IPS DF 6.9 (cell line): ENCODE measurements around the gene HACD3.
"Not testable (repeated sequence)": the region's sequence is repeated elsewhere in the genome, so short reads cannot be mapped to it uniquely, and the experiment has no call there.

ENCODE experiments used
- DNase-seq: peaks from one replicate; pipeline ENCODE4 v3.0.0-alpha.2; 2013; ENCODE audit warnings: low read depth, low spot score
- H3K27ac ChIP-seq: one replicate; pipeline ENCODE4 v1.5.1; 2013; ENCODE audit warnings: low read length, control low read depth
- H3K27me3 ChIP-seq: 2 replicates; pipeline ENCODE4 v1.6.1; 2013; ENCODE audit warnings: mild to moderate bottlenecking, low read length; ENCODE audit not compliant: control insufficient read depth, insufficient read depth
- H3K36me3 ChIP-seq: 2 replicates; pipeline ENCODE4 v1.6.1; 2013; ENCODE audit warnings: low read length; ENCODE audit not compliant: control insufficient read depth, insufficient read depth
- H3K4me1 ChIP-seq: 2 replicates; pipeline ENCODE4 v1.6.1; 2013; ENCODE audit warnings: low read length; ENCODE audit not compliant: control insufficient read depth, insufficient read depth
- H3K4me3 ChIP-seq: 2 replicates; pipeline ENCODE4 v1.5.1; 2013; ENCODE audit warnings: mild to moderate bottlenecking, low read length
- H3K9me3 ChIP-seq: 2 replicates; pipeline ENCODE4 v1.6.1; 2013; ENCODE audit warnings: low read length, inconsistent platforms; ENCODE audit not compliant: control insufficient read depth, insufficient read depth
- WGBS: extraction: QIAGEN DNeasy Blood & Tissue Kit; methylation state at CpG from one replicate; pipeline ENCODE4 v1.1.7; 2013; ENCODE audit warnings: mixed read lengths, missing lambda C conversion rate; ENCODE audit not compliant: insufficient read length, insufficient coverage; 5-methylcytosine and 5-hydroxymethylcytosine counted together

HACD3 gene

DNA sequence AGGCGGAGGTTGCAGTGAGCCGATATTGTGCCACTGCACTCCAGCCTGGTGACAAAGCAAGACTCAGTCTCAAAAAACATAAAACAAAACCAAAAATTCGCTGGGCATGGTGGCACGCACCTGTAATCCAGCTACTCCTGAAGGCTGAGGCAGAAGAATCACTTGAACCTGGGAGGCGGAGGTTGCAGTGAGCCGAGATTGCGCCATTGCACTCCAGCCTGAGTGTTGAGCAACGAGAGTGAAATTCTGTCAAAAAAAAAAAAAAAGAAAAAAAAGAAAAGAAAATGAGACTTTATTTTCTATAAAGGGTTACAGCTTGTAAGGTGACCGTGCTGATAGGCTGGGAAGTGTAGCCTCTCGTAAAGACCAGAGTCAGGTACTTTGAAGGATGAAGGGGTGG lies 6.0 kb upstream of the HACD3 start:
- Histone ChIP-seq H3K27ac (no peak overlapping the region), H3K27me3 (no peaks in the 10 kb centered on the region), H3K36me3 (no peaks in the 10 kb centered on the region), H3K4me1 (no peaks in the 10 kb centered on the region), H3K4me3 (no peak overlapping the region), H3K9me3 (no peaks in the 10 kb centered on the region)
- WGBS, result no CpG with 5 or more reads among the region's 10 CpGs
- DNase-seq, result no peak

DNA sequence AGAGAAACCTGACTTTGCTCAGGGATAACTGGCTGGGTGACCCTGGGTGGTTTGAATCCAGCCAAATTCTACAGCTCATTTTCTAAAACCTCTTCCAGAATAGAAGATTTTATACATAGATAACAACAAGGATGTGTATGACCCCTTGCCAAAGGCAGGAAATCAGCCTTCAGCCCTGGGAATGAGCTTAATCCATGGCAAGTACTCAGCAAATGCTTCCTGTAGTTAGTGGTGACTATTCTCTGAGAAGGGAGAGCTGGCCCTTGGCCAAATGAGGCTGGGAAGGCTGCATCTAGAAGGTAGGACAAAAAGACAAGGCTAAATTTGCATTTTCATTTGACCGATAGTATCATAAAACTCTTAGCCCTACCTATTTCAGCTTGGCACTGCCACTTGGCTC lies 4.6 kb upstream of the HACD3 start:
- H3K4me1 ChIP-seq, result no peaks in the 10 kb centered on the region
- H3K9me3 ChIP-seq, result no peaks in the 10 kb centered on the region
- no peaks in the 10 kb centered on the region for H3K36me3 ChIP-seq
- H3K27me3 ChIP-seq, result no peaks in the 10 kb centered on the region
- no peak overlapping the region for H3K4me3 ChIP-seq
- DNase-seq, result no peak
- H3K27ac ChIP-seq, result no peak overlapping the region
- no CpG with 5 or more reads among the region's 1 CpG for WGBS

DNA sequence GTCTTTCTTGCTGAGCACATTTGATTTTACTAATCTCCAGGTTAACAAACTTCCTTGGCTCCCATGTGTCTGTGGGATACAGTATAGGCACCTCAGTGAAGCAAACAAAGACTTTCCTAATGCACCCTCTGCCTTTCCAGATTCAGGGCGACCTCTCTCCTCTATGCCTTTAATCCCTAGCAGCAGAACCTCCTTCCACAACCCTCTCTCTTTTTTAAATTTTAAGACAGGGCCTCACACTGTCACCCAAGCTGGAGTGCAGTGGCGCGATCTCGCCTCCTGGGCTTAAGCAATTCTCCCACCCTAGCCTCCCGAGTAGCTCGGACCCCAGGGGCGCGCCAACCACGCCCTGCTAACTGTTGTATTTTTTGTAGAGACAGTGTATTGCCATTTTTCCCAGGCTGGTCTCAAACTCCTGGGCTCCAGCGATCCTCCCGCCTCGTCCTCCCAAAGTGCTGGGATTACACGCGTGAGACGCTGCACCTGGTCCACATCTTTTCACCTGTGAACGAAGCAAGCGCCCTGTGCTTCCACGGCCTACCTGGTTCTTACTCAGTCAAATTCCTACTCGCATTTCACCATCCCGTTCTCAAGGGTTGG lies 1.7 kb upstream of the HACD3 start:
- WGBS, result no CpG with 5 or more reads among the region's 20 CpGs
- H3K4me3 ChIP-seq, result no peak overlapping the region
- H3K27me3 ChIP-seq, result no peaks in the 10 kb centered on the region
- H3K9me3 ChIP-seq, result no peaks in the 10 kb centered on the region
- H3K27ac ChIP-seq, result no peak overlapping the region
- DNase-seq, result no peak
- H3K36me3 ChIP-seq, result no peaks in the 10 kb centered on the region
- H3K4me1 ChIP-seq, result no peaks in the 10 kb centered on the region

DNA sequence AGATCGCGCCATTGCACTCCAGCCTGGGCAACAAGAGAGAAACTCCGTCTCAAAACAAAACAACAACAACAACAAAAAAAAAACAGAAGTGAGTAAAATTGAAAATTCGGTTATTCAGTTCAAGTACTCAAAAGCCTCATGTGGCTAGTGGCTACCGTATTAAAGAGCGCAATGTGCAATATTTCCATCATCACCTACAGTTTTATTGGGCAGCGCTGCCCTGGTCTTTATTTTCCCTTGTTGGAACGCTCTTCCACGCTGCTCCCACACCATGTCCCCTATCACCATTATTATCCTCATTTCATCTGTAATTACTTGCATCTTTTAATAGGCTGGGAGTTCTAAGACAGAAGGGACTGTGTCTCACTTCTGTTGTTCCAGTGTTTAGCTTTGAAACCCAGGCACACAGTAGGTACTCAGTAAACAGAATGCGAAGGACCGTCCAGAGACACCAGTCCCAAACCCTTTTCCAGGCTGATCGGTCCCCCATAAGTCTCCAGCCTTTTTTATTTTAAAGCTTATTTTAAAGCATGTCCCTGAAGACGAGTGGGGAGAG lies 423 bp upstream of the HACD3 start:
- WGBS, result no CpG with 5 or more reads among the region's 13 CpGs
- H3K36me3 ChIP-seq, result no peaks in the 10 kb centered on the region
- H3K27me3 ChIP-seq, result no peaks in the 10 kb centered on the region
- no peaks in the 10 kb centered on the region for H3K4me1 ChIP-seq
- peak overlapping the region; percentile 24; the same call in 1 of the 2 replicates for H3K4me3 ChIP-seq
- no peak for DNase-seq
- no peaks in the 10 kb centered on the region for H3K9me3 ChIP-seq
- H3K27ac ChIP-seq, result no peak overlapping the region

DNA sequence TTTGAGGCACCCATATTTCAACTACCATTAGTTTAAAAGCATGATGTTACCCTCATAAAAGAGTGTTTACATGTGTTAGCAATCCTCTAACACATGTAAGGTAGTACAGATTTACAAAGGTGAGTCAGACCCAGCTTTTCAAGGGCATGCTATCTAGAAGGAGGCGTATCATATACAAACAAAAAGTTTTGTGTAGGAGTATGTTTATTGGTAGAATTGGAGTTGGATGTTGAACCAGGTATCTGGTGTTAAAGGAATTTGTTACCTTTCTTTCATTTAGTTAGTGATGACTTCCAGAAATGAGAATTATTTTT lies 2.4 kb downstream of the HACD3 start:
- Histone ChIP-seq H3K4me1 (no peaks in the 10 kb centered on the region), H3K27me3 (no peaks in the 10 kb centered on the region), H3K27ac (no peak overlapping the region), H3K9me3 (no peaks in the 10 kb centered on the region), H3K4me3 (no peak overlapping the region), H3K36me3 (no peaks in the 10 kb centered on the region)
- 100% methylated on average over 1 of the region's 1 CpG for WGBS
- no peak for DNase-seq

DNA sequence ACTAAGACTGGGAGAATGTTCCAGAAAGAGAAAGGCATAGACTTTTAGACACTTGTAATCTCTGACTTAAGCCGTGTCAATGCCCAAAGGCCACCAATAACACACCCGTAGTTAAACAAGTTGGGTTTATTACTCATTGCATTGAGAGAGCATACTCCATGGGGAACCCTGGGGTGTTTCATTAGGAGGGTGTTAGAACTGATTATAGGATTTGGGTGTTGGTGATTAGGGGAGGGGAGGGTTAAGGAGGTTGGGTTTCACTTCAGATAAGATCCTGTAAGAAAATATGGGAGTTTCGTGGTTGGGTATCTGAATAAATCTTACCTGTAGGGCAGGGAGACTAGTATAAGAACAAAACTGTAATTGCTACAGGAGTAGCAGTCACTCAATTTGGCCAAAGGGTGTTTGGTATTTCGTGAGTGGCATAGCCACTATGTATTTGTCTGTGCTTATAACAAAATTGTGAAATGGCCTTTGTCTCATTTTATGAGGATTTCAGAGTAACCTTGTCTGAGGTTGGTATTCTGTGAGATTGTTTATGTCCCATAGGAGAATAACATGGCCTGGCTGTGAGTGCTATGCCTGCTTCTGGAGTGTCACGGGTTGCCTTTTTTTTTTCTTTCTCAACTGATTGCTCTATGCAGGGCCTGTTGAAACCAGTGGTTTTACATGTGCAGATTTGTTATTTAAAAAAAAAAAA lies 2.9 kb downstream of the HACD3 start:
- no peaks in the 10 kb centered on the region for H3K36me3 ChIP-seq
- H3K9me3 ChIP-seq, result no peaks in the 10 kb centered on the region
- no peak overlapping the region for H3K4me3 ChIP-seq
- no peaks in the 10 kb centered on the region for H3K27me3 ChIP-seq
- no CpG with 5 or more reads among the region's 5 CpGs for WGBS
- no peak overlapping the region for H3K27ac ChIP-seq
- no peak for DNase-seq
- no peaks in the 10 kb centered on the region for H3K4me1 ChIP-seq

DNA sequence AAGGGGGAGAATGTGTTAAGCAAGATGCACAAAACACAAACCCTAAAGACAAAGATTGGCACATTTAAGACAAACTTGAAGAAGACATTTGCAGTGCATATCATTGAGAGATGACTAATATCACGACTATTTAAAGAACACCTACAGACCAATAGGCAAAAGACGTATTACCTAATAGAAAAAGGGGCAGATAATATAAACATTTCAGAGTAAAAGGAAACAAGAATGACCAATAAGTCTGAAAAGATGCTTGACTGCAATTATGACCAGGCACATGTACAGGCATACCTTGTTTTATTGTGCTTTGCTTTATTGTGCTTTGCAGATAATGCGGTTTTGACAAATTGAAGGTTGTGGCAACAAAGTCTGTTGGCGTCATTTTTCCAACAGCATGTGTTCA lies 4.9 kb downstream of the HACD3 start:
- no peak for DNase-seq
- Histone ChIP-seq H3K4me3 (no peak overlapping the region), H3K27me3 (no peaks in the 10 kb centered on the region), H3K9me3 (no peaks in the 10 kb centered on the region), H3K27ac (no peak overlapping the region), H3K4me1 (no peaks in the 10 kb centered on the region), H3K36me3 (no peaks in the 10 kb centered on the region)
- WGBS, result no CpG with 5 or more reads among the region's 4 CpGs

DNA sequence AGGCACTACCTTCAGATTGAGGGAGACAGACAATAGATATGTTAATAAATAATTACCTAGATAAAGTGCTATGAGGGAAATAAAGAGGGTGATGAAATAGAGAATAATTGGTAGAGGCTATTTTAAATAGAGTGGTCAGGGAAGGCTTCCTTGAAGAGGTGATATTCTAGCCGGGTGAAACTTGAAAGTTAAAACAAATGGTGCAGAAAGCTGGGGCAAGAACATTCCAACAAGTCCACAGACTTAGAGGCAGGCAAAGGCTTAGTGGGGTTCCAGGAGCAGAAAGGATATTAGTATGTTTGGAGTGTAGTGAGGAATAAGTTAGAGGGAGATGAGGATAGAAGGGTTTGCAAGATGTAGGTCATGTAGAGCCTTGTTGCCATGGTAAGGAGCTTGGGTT lies 10.1 kb downstream of the HACD3 start:
- no peaks in the 10 kb centered on the region for H3K9me3 ChIP-seq
- no peak overlapping the region for H3K4me3 ChIP-seq
- DNase-seq, result no peak
- no peaks in the 10 kb centered on the region for H3K4me1 ChIP-seq
- no peaks in the 10 kb centered on the region for H3K27me3 ChIP-seq
- no peak overlapping the region for H3K27ac ChIP-seq
- H3K36me3 ChIP-seq, result no peaks in the 10 kb centered on the region
- no CpG with 5 or more reads among the region's 1 CpG for WGBS

DNA sequence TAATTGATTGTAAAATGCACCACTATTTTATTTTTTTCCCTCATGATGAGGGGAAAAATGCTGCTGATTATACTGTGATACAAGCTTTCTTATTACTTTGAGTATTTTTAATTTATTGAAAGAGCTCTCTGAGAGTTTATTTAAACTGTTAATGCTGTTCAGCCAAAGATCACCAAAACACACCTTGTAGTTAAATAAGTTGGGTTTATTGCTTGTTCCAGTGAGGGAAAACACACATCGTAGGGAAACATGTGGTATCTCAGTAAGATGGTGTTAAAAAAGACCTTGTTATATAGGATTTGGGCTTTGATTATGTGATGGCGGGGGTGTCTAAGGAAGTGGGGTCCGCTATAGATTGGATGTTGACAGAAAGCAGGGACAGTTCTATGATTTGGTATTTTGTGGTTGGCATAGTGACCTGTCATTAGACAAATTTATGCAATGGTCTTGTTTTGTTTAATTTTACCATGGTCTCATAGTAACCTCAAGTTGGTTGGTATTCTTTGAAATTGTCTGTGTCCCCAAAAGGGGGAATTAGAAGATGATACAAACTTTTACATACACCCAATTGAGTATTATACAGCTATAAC lies 11.1 kb downstream of the HACD3 start:
- H3K9me3 ChIP-seq, result no peaks in the 10 kb centered on the region
- no peak overlapping the region for H3K27ac ChIP-seq
- no peaks in the 10 kb centered on the region for H3K4me1 ChIP-seq
- H3K27me3 ChIP-seq, result no peaks in the 10 kb centered on the region
- WGBS, result no CpG with 5 or more reads among the region's 3 CpGs
- H3K36me3 ChIP-seq, result no peaks in the 10 kb centered on the region
- DNase-seq, result no peak
- no peak overlapping the region for H3K4me3 ChIP-seq

DNA sequence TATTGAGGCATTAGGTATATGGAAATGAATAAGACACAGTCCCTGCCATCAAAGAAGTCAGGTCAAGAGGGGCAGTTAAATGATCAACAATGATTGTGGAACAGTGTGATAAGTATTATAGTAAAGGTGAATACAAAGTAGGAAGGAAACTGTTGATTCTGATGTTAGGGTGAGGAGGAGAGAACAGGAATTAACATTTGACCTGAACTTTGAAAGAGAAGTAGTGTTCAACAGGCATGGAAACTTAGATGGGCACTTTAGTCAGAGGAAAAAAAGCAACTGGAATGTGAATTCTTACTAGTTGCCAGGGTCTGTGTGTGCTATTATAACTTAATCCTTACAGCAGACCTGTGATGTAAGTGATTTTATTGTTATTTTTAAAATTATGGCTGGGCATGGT lies 17.6 kb downstream of the HACD3 start:
- Histone ChIP-seq H3K4me1 (0 out of 2 replicates have a peak, but pooled peaks cover 1% of the 10 kb centered on the region), H3K27ac (no peak overlapping the region)

DNA sequence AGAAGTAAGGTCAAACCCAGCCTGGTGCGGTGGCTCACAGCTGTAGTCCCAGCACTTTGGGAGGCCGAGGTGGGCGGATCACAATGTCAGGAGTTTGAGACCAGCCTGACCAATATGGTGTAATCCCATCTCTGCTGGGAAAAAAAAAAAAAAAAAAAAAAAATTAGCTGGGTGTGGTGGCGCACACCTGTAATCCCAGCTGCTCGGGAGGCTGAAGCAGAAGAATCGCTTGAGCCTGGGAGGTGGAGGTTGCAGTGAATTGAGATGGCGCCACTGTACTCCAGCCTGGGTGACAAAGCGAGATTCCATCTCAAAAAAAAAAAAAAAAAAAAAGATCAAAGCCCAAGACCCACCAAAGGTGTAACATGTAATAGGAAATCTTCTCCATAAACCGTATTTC lies 19.0 kb downstream of the HACD3 start:
- H3K4me1 ChIP-seq, H3K36me3 ChIP-seq, H3K27me3 ChIP-seq, H3K4me3 ChIP-seq, DNase-seq, H3K27ac ChIP-seq, H3K9me3 ChIP-seq: not testable (repeated sequence)
- no CpG with 5 or more reads among the region's 9 CpGs for WGBS

More for the DNA sequence above, 17.6 kb downstream of the HACD3 start:
- no peak for DNase-seq
- no peak overlapping the region for H3K4me3 ChIP-seq
- H3K27me3 ChIP-seq, result no peaks in the 10 kb centered on the region
- no peaks in the 10 kb centered on the region for H3K9me3 ChIP-seq
- H3K36me3 ChIP-seq, result no peaks in the 10 kb centered on the region
